ENCODE measurements around the gene DCST1. TPM values are rescaled to one million over a fixed set of nuclear protein-coding genes. Genes with fewer than 3 reads are reported as not detected.
A peak's percentile ranks its signal among the peaks of the same experiment; 100 is the strongest.

DCST1 gene
- total and polyA plus RNA-seq, 2 of the 13 experiments (the other 11 are each of a cell fraction or from before 2014, with no cell fraction given) = 0.04 TPM; not detected in 1

GRCh38 chr1:155084722-155085503 is 51.3 kb downstream of the DCST1 start (continued):
- TF ChIP-seq ZBTB39 (CRISPR knock-in tag; IDR thresholded peaks at IDR 0.05) (0 out of 2 replicates have a peak, but pooled peaks have one; percentile 23), ZNF253 (CRISPR knock-in tag; IDR thresholded peaks at IDR 0.05; ENCODE audit: borderline replicate concordance) (no peak), THRA (CRISPR knock-in tag; IDR thresholded peaks at IDR 0.05; ENCODE audit: borderline replicate concordance) (0 out of 2 replicates have a peak, but pooled peaks have one; percentile 60), SRF (IDR thresholded peaks at IDR 0.05; ENCODE audit: low read depth, low read length) (no peak; the same call in 1 of the 2 replicates), FOXJ3 (CRISPR knock-in tag; IDR thresholded peaks at IDR 0.05; ENCODE audit: borderline replicate concordance) (no peak), MED1 (CRISPR knock-in tag; IDR thresholded peaks at IDR 0.05) (peak; percentile 59), THYN1 (CRISPR knock-in tag; IDR thresholded peaks at IDR 0.05; ENCODE audit: borderline replicate concordance, low read depth) (no peak), KDM5B (CRISPR knock-in tag; IDR thresholded peaks at IDR 0.05; ENCODE audit: borderline replicate concordance) (no peak; the same call in 1 of the 2 replicates), ZNF563 (CRISPR knock-in tag; IDR thresholded peaks at IDR 0.05) (0 out of 2 replicates have a peak, but pooled peaks have one; percentile 36), NFAT5 (CRISPR knock-in tag; IDR thresholded peaks at IDR 0.05) (no peak), ZNF552 (CRISPR knock-in tag; IDR thresholded peaks at IDR 0.05; ENCODE audit: borderline replicate concordance) (no peak), ZNF839 (CRISPR knock-in tag; IDR thresholded peaks at IDR 0.05; ENCODE audit: borderline replicate concordance) (no peak), CBX1 (IDR thresholded peaks at IDR 0.05; ENCODE audit: low read depth) (peak; percentile 32), ZNF616 (CRISPR knock-in tag; IDR thresholded peaks at IDR 0.05; ENCODE audit: low read depth) (peak; percentile 25; the same call in 1 of the 2 replicates), ZUFSP (CRISPR knock-in tag; IDR thresholded peaks at IDR 0.05; ENCODE audit: borderline replicate concordance) (no peak), ZNF772 (CRISPR knock-in tag; IDR thresholded peaks at IDR 0.05) (peak; percentile 77), CC2D1A (CRISPR knock-in tag; IDR thresholded peaks at IDR 0.05) (no peak), ZNF235 (CRISPR knock-in tag; IDR thresholded peaks at IDR 0.05; ENCODE audit: borderline replicate concordance) (no peak)
